Uterine smooth muscle cell (primary cell): ENCODE results near the gene PTGS2. TPM values are rescaled to one million over a fixed set of nuclear protein-coding genes. Genes with fewer than 3 reads are reported as not detected.

Experiments
- total RNA-seq: library from RNA; depleted of rRNA; stranded (reverse); fragments of >200 nt; gene quantifications from 2 replicates; pipeline ENCODE4 v1.2.3, GENCODE V29; 2014

The PTGS2 gene
- 9.2 and 12.8 TPM in 2 replicates for total RNA-seq

GRCh38 chr1:186680245-186681061 is at the start of gene PTGS2:
PTGS2 (minus strand) TSS chr1:186680423; CDS start chr1:186680290, 133 bp downstream.

Other genes with a start within 250 kb of the PTGS2 start
- gene PDC, start 219.3 kb downstream of the PTGS2 start, total RNA-seq = not detected in 2 replicates
- gene PLA2G4A, start 148.5 kb upstream of the PTGS2 start, total RNA-seq = 15.5 and 26.8 TPM in 2 replicates